A673 (cell line): ENCODE measurements around the gene AARS1.
"Not testable (repeated sequence)": the region's sequence is repeated elsewhere in the genome, so short reads cannot be mapped to it uniquely, and the experiment has no call there.

ENCODE experiments used
- EZH2 ChIP-seq: fragments of 200-600 bp; sonication (generic); IDR thresholded peaks from 2 replicates; pipeline ENCODE4 v1.6.1; 2017; ENCODE audit warnings: borderline replicate concordance, low read depth, mild to moderate bottlenecking, mixed read lengths, antibody characterized with exemption, low read length; ENCODE audit not compliant: poor library complexity, severe bottlenecking
- TF ChIP-seq, protein P1 (sequence below): fragments of 300-800, 200-600 bp; sonication (generic); conservative IDR thresholded peaks from 2 replicates; pipeline ENCODE4 v1.5.1; 2017; ENCODE audit warnings: low read depth, mild to moderate bottlenecking, antibody characterized with exemption, low read length, moderate library complexity, mixed read lengths

DNA sequence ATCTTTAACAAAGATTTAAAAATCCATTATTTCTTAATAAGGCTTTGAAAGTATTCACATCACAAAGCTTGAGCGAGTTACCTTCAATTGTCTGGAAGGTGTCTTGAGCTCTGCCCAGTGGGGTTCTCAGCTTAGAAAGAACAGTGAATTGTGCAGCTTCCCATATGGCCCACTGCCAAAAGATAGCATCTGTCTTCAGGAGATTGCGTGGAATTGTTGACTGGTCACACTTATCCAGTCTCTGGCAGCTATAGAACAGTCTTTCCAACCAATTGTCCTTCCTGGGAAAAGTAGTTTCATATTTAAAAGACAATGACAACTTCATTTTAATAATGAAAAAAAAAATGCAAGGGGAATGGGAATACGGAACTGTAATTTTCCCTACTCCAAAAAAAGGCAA, 57.5 kb downstream of the AARS1 start:
- TF ChIP-seq, protein P1, sequence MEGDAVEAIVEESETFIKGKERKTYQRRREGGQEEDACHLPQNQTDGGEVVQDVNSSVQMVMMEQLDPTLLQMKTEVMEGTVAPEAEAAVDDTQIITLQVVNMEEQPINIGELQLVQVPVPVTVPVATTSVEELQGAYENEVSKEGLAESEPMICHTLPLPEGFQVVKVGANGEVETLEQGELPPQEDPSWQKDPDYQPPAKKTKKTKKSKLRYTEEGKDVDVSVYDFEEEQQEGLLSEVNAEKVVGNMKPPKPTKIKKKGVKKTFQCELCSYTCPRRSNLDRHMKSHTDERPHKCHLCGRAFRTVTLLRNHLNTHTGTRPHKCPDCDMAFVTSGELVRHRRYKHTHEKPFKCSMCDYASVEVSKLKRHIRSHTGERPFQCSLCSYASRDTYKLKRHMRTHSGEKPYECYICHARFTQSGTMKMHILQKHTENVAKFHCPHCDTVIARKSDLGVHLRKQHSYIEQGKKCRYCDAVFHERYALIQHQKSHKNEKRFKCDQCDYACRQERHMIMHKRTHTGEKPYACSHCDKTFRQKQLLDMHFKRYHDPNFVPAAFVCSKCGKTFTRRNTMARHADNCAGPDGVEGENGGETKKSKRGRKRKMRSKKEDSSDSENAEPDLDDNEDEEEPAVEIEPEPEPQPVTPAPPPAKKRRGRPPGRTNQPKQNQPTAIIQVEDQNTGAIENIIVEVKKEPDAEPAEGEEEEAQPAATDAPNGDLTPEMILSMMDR, result not testable (repeated sequence)
- TF ChIP-seq EZH2, result not testable (repeated sequence)
